Caco-2 (cell line): ENCODE results near the gene OR2V2. TPM values are rescaled to one million over a fixed set of nuclear protein-coding genes. Genes with fewer than 3 reads are reported as not detected.

Source experiments
- BruUV-seq: library from RNA; stranded (reverse); fragments of 400-500 nt; replicated peaks from 2 replicates; lab custom pipeline; 2021; lab: Mats Ljungman, UMichigan
- CTCF ChIA-PET: fragments of 300-600 bp; sonication (Branson Sonifier 250); formaldehyde crosslinking; loops from one replicate; lab custom pipeline; 2022; ENCODE audit warnings: antibody characterized with exemption; lab: Charles Lee
- POLR2A ChIA-PET: fragments of 300-600 bp; sonication (Branson Sonifier 250); formaldehyde crosslinking; loops from one replicate; lab custom pipeline; 2022; ENCODE audit warnings: antibody characterized with exemption; lab: Charles Lee
- DNase-seq, 2 experiments: peaks; one replicate each; pipeline versions ENCODE4 v3.0.0 to v3.0.0-alpha.2; 2020 to 2022
- H3K27me3 ChIP-seq: replicated peaks from 2 replicates; pipeline ENCODE4 v1.6.0; 2011; ENCODE audit warnings: low read length; ENCODE audit not compliant: control insufficient read depth, insufficient read depth
- H3K36me3 ChIP-seq: 2 replicates; pipeline ENCODE4 v1.5.1; 2011; ENCODE audit warnings: low read length; ENCODE audit not compliant: control insufficient read depth, insufficient read depth
- H3K4me1 ChIP-seq: fragments of 250-450 bp; sonication (Bioruptor Pico); 2 replicates; pipeline ENCODE4 v1.5.1; 2020; ENCODE audit warnings: mild to moderate bottlenecking
- H3K4me3 ChIP-seq: 2 replicates; pipeline ENCODE4 v1.5.1; 2011; ENCODE audit warnings: low read depth, mild to moderate bottlenecking, control low read depth, low read length
- H3K9me3 ChIP-seq: fragments of 250-450 bp; sonication (Bioruptor Pico); 2 replicates; pipeline ENCODE4 v1.5.1; 2020; ENCODE audit warnings: mild to moderate bottlenecking, moderate library complexity
- H3K27ac Mint-ChIP-seq: one replicate; pipeline ENCODE4 v1.8.0; 2022; ENCODE audit warnings: mixed read lengths; ENCODE audit not compliant: unreplicated experiment
- H3K27me3 Mint-ChIP-seq: one replicate; pipeline ENCODE4 v1.8.0; 2022; ENCODE audit warnings: mixed read lengths; ENCODE audit not compliant: insufficient read depth, unreplicated experiment
- H3K36me3 Mint-ChIP-seq: one replicate; pipeline ENCODE4 v1.8.0; 2022; ENCODE audit warnings: mild to moderate bottlenecking, mixed read lengths; ENCODE audit not compliant: insufficient read depth, unreplicated experiment
- H3K4me1 Mint-ChIP-seq: one replicate; pipeline ENCODE4 v1.8.0; 2022; ENCODE audit warnings: low read depth, mixed read lengths; ENCODE audit not compliant: unreplicated experiment
- H3K4me3 Mint-ChIP-seq: one replicate; pipeline ENCODE4 v1.8.0; 2022; ENCODE audit warnings: mild to moderate bottlenecking, moderate library complexity, mixed read lengths; ENCODE audit not compliant: unreplicated experiment
- H3K9me3 Mint-ChIP-seq: one replicate; pipeline ENCODE4 v1.8.0; 2022; ENCODE audit warnings: mixed read lengths; ENCODE audit not compliant: unreplicated experiment
- CTCF ChIP-seq, 2 experiments: fragments of 200-600 bp in 1 of 2; IDR thresholded peaks; 1 replicate in 1 of 2; 2 replicates in 1 of 2; pipeline versions ENCODE4 v1.5.1 to v1.8.0; 2011 to 2022; ENCODE audit warnings: antibody characterized with exemption in 1 of 2, control low read depth in 1 of 2, inconsistent platforms in 1 of 2, low read depth in 1 of 2, low read length in 1 of 2, mild to moderate bottlenecking in 1 of 2, moderate library complexity in 1 of 2; ENCODE audit not compliant: insufficient read depth in 1 of 2, severe bottlenecking in 1 of 2, unreplicated experiment in 1 of 2
- intact Hi-C: fragments of 100-400 bp; cut with micrococcal nuclease; formaldehyde crosslinking; loops from one replicate; pipeline ENCODE4 v1.10.0; 2022; ENCODE audit not compliant: unreplicated experiment
- total RNA-seq: library from RNA; stranded (reverse); gene quantifications from 2 replicates; pipeline ENCODE4 v1.2.3, GENCODE V29; 2022

The OR2V2 gene
- total RNA-seq, 1 experiment from 2014 or later, result not detected

- no peaks in the 10 kb centered on the region for H3K36me3 Mint-ChIP-seq
- DNase-seq, result no peak
- Histone ChIP-seq H3K9me3 (no peaks in the 10 kb centered on the region), H3K4me1 (no peaks in the 10 kb centered on the region), H3K27me3 (no peaks in the 10 kb centered on the region), H3K4me3 (no peak overlapping the region), H3K36me3 (no peaks in the 10 kb centered on the region)
- no peak overlapping the region for H3K4me3 Mint-ChIP-seq
- CTCF ChIA-PET, result no interaction called here
- peaks cover 14% of the 10 kb centered on the region for H3K27me3 Mint-ChIP-seq
- TF ChIP-seq CTCF (IDR thresholded peaks at IDR 0.05; ENCODE audit: insufficient read depth in 1 of 2, low read depth in 1 of 2, low read length in 1 of 2, severe bottlenecking in 1 of 2, unreplicated experiment in 1 of 2), result no peak
- peaks cover 7% of the 10 kb centered on the region for H3K4me1 Mint-ChIP-seq
- H3K27ac Mint-ChIP-seq, result no peak overlapping the region
- intact Hi-C loops, result no loop called here
- no peaks in the 10 kb centered on the region for H3K9me3 Mint-ChIP-seq
- BruUV-seq, result no TSS peak
- POLR2A ChIA-PET, result no interaction called here
These were observed 2.3 kb upstream of the OR2V2 start for GRCh38 chr5:181145133-181145532.

GRCh38 chr5:181149355-181149754 lies 2.0 kb downstream of the OR2V2 start:
- Histone ChIP-seq H3K9me3 (no peaks in the 10 kb centered on the region), H3K4me3 (no peak overlapping the region), H3K4me1 (no peaks in the 10 kb centered on the region), H3K27me3 (no peaks in the 10 kb centered on the region), H3K36me3 (no peaks in the 10 kb centered on the region)
- ChIA-PET CTCF (no interaction called here), POLR2A (no interaction called here)
- Mint-ChIP-seq H3K4me3 (no peak overlapping the region), H3K27ac (no peak overlapping the region), H3K36me3 (no peaks in the 10 kb centered on the region), H3K4me1 (peaks cover 7% of the 10 kb centered on the region), H3K27me3 (peaks cover 9% of the 10 kb centered on the region), H3K9me3 (no peaks in the 10 kb centered on the region)
- intact Hi-C loops, result no loop called here
- no peak for DNase-seq
- BruUV-seq, result no TSS peak
- TF ChIP-seq CTCF (IDR thresholded peaks at IDR 0.05; ENCODE audit: insufficient read depth in 1 of 2, low read depth in 1 of 2, low read length in 1 of 2, severe bottlenecking in 1 of 2, unreplicated experiment in 1 of 2), result no peak

- no peak for TF ChIP-seq CTCF (IDR thresholded peaks at IDR 0.05; ENCODE audit: insufficient read depth in 1 of 2, low read depth in 1 of 2, low read length in 1 of 2, severe bottlenecking in 1 of 2, unreplicated experiment in 1 of 2)
- no peak for DNase-seq
- Mint-ChIP-seq H3K27me3 (peaks cover 9% of the 10 kb centered on the region), H3K4me1 (peaks cover 7% of the 10 kb centered on the region), H3K27ac (no peak overlapping the region), H3K4me3 (no peak overlapping the region), H3K36me3 (no peaks in the 10 kb centered on the region), H3K9me3 (no peaks in the 10 kb centered on the region)
- H3K9me3 ChIP-seq, result no peaks in the 10 kb centered on the region
- POLR2A ChIA-PET, result no interaction called here
- no peak overlapping the region for H3K4me3 ChIP-seq
- BruUV-seq, result no TSS peak
- intact Hi-C loops, result loop anchor here (10.0 kb wide), 1 partner anchor 365 kb away; no protein-coding TSS in a partner anchor
- H3K27me3 ChIP-seq, result no peaks in the 10 kb centered on the region
- no peaks in the 10 kb centered on the region for H3K4me1 ChIP-seq
- CTCF ChIA-PET, result no interaction called here
- no peaks in the 10 kb centered on the region for H3K36me3 ChIP-seq
These were observed 2.7 kb downstream of the OR2V2 start for GRCh38 chr5:181149806-181150733.
